SH-SY5Y (cell line): ENCODE measurements around the gene CD38.

Experiments used
- GATA2 ChIP-seq: IDR thresholded peaks from 2 replicates; pipeline ENCODE4 v1.6.1; 2011; ENCODE audit warnings: mild to moderate bottlenecking, low read depth, low read length
- GATA3 ChIP-seq: IDR thresholded peaks from 2 replicates; pipeline ENCODE4 v1.6.1; 2011; ENCODE audit warnings: low read depth, mild to moderate bottlenecking, low read length, moderate library complexity

DNA sequence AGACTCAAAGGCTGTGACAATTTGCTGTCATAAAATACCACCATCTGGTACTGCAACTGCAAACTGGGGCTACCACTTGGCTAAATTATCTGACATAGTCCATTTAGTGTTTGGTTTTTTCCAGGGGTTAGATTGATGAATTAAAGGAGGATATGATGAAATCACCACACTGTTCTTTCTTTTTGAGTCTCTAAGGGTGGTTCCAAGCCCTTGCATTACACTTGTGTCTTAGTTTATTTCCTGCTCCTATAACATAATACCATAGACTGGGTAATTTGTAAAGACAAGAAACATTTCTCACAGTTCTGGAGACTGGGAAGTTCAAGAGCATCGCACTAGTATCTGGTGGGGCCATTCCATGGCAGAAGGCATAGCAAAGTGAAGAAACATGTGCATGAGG, 32.0 kb upstream of the CD38 start:
- TF ChIP-seq GATA3 (no peak), GATA2 (no peak)
